ENCODE data around the gene PRR5.
"Not testable (repeated sequence)": the region's sequence is repeated elsewhere in the genome, so short reads cannot be mapped to it uniquely, and the experiment has no call there.

PRR5 gene, protein sequence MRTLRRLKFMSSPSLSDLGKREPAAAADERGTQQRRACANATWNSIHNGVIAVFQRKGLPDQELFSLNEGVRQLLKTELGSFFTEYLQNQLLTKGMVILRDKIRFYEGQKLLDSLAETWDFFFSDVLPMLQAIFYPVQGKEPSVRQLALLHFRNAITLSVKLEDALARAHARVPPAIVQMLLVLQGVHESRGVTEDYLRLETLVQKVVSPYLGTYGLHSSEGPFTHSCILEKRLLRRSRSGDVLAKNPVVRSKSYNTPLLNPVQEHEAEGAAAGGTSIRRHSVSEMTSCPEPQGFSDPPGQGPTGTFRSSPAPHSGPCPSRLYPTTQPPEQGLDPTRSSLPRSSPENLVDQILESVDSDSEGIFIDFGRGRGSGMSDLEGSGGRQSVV

DNA sequence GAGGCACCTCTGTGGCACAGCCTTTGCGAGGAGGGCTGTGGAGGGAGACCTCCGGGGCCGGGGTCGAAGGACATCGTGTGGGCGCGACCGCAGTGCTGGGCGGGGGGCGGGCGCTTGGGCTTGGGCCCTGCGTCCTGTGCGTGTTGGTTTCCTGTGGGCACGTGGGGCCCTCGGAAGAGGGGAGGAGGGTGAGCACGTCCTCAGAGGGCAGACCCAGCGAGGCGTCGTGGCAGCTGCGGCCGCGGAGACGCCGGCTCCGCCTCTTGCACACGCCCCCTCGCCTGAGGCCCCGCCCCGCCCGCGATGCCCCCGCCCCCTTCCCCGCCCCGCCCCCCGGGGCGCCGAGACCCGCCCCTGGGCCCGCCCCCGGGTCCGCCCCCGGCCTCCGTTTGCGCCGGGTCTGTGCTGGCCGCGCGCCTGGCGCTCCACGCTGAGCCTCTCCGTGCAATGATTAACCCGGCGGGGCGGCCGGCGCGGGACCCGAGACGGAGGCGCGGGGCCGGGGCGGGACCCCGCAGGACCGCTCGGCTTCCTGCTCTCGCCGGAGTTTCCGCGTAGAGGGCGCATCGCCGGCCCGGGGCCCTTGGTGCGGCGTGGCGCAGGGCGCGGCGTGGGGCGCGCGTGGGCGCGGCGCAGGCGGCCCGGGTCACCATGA lies at the start of gene PRR5:
TSS of gene PRR5 (plus strand) at position 381 of the 655 bp plus-strand sequence. CDS start at position 652, 271 bp downstream.
- peak; percentile 91 for DNase-seq

DNA sequence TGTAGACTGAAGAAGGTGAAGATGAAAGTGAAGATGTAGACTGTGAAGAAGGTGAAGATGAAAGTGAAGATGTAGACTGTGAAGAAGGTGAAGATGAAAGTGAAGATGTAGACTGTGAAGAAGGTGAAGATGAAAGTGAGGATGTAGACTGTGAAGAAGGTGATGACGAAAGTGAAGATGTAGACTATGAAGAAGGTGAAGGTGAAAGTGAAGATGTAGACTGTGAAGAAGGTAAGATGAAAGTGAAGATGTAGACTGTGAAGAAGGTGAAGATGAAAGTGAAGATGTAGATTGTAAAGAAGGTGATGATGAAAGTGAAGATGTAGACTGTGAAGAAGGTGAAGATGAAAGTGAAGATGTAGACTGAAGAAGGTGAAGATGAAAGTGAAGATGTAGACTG lies 49.1 kb upstream of the PRR5 start:
- not testable (repeated sequence) for DNase-seq

DNA sequence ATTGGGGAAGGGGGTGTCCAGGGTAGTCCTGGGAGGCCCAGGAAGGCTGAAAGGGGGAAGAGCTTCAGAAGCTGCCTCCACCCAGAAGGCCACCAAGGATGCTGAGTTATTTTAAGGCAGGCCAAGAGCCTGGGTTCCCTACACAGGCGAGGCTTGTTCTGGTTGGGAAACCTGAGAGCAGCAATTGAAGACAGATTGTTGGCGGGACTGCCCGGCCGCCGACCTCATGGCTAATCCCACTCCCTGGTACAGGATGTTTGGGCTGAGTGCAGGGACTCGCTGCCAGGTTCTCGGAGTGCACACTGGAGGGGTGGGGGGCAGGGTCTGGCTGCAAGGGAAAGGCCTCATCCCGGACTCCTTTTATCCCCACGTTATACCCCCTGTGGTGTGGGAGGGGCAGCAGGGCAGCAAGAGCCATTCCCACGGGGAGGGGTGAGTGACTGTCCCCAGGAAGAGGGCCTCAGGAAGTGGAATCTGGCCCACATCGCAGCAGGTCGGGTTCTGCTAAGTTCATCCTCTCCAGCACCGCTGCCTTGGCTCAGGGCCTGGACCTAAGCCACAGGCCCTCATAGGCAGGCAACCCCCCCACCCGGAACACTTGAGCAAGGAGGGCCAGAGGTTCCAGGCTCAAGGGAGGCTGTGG lies 43.6 kb upstream of the PRR5 start:
- DNase-seq, result no peak

DNA sequence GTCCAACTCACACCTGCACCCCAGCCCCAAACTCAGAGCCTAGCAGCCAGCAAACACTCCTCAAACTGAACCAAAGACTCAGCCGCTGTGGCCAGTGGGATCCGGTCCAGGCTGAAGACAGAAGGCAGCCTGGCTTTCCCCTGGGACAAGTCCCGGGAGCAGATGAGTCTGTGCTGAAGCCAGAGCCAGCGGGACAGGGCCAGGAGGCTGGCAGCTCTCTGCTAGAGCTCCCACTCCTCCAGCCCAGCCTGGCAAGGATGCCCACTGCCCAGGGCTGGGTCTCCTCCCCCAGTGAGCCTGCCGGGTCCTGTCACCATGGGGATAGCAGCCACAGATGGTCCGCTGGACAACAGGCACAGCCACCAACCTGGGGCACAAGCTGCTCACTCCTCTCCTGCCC lies 42.9 kb upstream of the PRR5 start:
- no peak for DNase-seq

DNA sequence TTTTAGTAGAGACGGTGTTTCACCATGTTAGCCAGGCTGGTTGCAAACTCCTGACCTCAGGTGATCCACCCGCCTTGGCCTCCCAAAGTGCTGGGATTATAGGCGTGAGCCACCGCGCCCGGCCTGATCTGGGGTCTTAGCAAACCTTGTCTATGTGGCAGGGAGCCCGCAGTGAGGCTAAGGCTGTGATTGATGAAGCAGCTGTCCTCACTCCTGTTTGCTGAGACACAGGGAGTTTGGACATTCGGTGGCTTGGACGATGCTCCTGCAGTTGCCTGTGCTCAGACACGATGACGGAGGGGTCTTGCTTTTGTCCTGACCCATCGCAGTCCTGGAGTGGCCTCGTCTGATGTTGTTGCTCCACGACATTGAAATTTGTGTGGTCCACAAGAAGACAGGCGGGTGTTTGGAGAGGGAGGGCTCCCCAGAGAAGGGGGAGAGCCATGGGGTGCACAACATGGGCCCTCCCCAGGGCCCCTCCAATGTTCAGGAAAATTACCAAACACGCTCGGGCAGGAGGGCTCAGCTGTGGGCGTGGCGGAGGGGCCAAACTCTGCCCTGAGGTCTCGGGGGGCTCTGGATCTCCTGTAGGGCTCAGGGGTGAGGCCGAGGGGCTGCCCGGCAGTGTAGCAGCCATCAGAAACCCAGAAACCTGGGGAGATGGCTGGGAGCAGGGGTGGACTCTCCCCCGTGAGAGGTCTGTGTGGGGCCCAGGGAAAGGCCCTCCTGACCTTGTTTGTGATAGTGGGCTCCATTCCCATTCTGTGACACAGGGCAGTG lies 41.8 kb upstream of the PRR5 start:
- no peak for DNase-seq

DNA sequence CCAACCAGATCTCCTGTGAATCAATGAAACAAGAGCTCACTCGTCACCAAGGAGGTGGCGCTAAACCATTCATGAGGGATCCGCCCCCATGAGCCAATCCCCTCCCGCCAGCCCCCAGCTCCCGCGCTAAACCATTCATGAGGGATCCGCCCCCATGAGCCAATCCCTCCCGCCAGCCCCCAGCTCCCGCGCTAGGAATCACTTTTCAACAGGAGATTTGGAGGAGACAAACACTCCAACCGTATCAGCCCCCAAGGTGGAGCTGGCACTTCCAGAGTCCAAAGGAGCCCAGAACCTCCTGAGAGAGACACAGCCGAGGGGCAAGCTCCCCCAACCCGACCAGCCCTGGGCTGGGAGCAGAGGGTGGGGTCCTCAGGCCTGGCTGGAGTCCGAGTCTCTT lies 40.9 kb upstream of the PRR5 start:
- DNase-seq, result no peak

DNA sequence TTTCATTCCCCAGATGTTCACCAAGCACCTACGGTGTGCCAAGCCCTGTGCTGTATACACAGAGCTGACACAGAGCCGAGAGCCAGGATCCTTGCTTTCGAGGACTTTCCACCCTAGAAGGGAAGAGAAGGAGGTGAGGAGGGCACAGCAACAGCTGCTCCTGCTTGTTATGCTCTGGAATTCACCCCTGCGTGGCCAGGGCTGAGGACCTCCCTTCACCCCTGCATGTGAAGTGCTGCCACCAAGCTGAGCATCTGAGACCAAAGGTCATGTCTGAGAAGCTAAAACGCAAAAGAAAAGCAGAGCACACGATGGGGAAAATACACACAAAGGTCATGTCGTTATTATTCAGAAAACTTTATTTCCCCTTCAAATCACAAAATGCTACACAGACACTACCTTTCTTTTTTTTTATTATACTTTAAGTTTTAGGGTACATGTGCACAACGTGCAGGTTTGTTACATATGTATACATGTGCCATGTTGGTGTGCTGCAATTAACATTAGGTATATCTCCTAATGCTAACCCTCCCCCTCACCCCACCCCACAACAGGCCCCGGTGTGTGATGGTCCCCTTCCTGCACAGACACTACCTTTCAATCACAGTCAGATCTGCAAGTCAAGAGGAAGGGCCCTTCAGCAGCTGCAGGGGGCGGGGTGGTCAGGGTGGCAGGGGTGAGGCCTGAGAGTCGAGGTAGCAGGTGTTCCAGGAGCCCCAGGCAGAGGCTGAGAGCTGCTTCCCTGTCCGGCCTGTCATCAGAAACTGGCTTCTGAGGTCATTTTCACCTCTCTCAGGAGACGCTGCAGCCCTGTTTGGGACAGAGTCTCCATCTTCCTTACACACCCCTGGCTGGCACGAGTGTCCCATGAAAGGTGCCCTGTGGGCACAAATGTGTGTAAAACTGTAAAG lies 40.1 kb upstream of the PRR5 start:
- no peak for DNase-seq

DNA sequence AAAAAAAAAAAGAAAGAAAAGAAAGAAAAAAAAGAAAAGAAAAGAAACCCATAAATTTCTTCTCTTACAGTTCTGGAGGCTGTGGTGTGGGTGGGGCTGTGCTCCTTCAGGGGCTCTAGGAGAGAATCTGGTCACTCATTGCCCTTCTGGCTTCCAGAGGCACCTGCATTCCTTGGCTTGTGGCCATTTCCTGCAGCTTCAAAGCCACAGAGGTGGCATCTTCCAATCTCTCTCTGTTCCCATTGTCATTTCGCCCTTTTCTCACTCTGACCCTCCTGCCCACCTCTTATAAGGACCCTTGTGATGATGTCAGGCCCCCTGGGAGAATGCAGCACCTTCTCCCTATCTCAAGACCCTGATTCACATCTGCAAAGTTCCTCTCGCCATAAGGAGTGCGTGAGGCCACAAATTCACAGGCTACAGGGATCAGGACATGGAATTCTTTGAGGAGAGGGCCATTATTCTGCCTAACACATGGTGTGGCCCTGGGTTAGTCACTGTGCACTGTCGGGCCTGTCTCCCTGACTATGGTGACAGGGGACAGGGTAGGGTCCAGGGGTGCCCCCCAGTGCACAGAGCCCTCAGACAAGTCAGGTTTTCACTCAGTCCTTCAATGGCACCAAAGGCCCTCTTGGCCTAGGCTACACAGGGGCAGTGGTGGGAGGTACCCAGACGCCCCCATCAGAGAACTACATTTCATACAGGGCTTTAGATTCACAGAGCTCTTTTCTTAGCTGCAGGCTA lies 38.6 kb upstream of the PRR5 start:
- DNase-seq, result no peak

DNA sequence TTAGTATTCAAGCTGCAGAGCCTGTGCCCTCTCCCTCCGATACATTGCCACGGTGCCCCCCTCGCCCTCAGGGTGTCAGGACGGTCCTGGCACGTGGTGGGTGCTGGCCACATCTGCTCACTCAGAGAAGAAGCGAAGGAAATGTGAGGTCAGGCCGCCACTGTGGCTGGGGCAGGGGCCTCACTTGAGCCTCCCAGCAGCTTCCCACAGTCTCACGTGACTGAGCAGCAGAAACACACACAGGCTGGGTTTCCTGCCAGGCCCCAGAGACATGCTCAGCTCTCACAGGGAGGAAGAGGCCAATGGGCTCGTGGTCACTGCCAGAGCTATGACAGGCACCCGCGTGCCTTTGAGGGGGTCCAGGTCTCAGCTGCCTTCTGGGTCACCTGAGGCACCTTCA lies 37.9 kb upstream of the PRR5 start:
- DNase-seq, result peak; percentile 67

DNA sequence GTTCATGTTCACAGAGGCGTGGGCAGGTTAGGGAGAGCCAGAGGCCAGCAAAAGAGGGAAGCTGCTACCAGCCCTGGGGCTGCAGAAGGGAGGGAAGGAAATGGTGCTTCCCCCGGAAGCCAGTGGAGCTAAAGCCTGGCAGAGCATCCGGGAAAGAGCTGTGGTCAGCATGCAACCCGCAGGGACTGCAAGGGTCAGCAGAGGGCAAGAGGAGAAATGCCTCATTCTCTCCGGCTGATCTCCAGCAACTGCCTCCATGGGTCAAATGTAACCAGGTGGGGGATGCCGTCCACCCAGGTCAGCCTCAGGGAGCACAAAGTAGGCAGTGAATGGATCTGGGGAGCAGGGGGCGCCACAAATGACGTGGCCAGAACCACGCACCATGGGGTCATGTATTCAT lies 36.9 kb upstream of the PRR5 start:
- DNase-seq, result no peak

DNA sequence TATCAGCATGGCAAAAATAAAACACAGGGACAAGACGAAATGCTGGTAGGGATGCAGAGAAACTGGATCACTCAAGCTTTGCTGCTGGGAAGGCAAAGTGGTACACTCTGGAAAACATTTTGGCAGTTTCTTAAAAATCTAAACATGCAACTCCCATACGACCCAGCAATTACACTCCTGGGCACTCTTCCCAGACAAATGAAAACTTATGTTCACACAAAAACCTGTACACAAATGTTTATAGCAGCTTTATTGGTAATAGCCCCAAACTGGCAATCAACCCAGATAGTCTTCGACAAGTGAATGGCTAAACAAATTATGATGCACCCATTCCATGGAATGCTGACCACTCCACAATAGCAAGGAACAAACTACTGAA lies 35.8 kb upstream of the PRR5 start:
- no peak for DNase-seq

DNA sequence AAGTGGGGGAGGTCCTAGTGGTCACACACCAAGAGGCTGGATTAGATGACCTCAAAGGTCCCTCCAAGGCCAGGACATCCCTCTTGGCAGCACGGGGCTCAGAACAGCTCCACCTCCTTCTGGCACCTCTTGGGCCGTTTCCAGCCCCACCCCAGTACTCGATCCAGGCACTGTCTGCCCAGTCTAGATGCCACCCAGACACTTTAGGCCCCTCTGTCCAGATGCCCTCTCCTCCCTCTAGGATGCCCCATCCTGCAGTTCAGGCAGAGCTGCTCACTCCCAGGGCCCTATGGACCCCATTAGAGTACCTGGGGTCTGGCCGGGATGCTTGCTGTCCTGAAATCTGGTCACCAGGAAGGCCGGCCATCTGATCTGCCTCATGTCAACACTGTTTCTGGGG lies 34.7 kb upstream of the PRR5 start:
- DNase-seq, result no peak

DNA sequence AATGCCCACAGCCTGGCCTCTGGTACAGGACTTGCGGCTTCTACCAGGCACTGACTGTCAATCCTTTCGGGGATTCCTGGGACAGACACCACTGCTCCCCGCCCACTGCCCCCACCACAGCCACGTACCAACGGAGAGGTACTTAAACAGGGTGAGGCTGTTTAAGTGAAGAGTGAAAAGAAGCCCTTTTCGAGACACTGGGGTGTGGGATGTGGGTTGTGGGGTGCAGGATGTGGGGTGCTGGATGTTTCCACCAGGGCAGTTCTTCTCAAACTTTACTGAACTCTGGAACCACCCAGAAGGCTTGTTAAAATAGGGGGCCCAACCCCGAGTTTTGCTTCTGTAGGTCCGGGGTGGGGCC lies 34.2 kb upstream of the PRR5 start:
- peak; percentile 65 for DNase-seq

DNA sequence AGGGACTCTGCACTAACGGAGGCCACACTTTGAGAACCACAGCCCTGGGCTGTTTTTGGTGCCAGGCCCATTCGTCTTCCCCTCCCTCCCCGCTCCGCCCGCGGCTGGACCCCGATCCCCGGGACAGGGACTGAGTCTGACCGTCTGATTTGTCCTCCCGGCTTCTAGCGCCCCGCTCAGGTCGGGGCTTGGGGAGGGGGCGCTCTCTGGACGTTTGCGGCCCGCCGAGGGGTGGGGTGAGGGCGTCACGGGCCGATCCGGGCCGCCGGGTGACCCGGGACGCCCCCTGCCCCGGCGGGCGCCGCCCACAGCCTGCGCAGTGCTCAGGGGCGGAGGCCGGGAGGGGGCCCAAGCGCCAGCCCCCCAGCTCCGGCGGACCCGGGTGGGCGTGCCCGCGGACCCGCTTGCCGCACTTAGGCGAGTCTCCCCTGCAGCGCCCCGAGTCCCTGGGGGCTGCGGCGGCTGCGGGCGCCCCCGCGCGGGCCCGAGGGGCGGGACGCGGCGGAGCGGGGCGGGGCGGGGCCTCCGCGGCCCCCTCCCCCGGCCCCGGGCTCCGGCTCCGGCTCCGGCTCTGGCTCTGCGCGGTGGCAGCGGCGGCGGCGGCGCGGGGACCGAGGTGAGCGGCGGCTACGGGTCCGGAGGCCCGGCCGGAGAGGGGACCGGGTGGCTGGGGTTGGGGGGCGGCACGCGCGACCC lies 33.7 kb upstream of the PRR5 start:
- peak; percentile 56 for DNase-seq

DNA sequence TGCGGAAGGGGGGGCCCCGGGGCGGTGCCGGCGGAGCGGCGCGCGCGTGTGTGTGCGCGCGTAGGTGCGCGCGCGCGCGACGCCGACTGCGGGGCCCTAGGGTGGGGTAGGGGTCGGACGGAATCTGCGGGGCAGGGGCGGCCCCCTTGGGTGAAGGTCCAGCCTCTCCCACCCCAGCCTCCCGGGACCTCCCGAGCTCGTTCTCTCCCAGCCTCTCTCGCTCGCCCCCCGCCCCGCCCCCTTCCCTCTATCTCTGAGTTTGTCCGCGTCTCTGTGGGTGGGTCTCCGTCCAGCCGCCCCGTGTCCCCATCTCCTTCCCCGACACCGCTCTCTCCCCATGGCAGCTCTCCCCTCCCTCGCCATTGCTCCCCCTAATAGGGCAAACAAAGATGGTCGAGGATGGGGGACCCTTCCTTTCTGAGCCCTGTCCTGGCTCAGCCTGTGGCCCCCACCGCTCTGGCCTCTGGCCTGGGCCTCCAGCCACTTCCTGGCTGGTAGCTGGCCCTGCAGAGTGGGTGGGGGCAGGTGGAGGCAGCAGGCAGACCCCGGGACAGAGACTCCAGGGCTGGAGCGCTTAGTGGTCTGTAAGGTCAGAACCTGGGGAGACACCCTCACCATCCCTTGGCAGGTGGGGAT lies 33.0 kb upstream of the PRR5 start:
- no peak for DNase-seq

DNA sequence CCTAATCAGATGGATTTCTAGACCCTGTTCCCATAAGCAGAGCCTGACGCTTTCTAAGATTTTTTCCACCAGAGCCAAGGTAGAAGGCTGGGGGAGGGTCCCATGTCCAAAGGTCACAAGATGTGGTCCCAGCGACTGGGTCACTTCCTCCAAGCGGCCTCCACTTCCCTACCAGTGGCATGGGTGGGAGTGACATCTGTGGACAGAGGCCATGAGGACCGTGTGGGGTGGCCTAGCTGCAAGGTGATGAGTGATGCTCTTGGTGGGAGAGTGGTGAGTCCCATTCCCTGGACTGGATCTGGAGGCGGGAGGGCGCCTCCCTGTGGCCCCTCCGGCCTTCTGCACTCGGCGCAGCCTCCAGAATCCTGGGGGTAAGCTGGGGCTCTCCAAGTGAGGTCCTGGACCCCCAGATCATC lies 32.4 kb upstream of the PRR5 start:
- no peak for DNase-seq

DNA sequence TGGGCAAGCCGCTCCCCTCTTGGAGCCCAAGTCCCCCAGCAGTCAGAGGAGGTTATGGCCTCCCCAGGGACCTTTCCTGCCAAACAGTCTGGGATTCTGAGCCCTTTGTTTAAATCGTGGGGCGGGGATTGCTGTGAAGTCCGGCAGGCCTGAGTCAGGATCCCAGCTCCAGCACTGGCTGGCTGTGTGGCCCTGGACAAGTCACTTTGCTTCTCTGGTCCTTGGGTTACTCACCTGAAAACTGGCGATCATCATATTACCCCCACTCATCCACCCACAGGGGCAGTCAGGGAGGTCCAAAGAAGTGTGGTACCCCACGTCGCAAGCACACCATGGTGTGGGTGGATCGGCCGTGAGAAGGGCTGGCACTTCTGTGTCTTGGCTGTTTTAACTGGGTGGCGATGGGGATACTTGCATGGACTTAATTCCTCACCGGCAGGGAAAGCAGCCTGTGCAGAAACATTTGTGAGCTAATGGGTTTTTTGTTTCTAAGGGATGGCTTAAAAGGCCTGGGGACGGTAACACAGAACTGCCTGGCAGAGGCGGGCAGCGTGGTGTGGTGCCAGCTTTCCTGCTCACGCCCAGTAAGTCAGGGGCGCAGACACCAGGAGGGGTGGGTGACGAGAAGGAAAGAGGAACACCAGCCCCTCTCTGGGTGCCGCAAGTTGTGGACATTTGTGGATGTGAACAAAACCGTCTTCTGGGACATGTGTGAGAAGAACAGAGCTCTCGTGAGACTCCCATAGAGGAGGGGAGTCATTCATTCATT lies 31.6 kb upstream of the PRR5 start:
- DNase-seq, result no peak

DNA sequence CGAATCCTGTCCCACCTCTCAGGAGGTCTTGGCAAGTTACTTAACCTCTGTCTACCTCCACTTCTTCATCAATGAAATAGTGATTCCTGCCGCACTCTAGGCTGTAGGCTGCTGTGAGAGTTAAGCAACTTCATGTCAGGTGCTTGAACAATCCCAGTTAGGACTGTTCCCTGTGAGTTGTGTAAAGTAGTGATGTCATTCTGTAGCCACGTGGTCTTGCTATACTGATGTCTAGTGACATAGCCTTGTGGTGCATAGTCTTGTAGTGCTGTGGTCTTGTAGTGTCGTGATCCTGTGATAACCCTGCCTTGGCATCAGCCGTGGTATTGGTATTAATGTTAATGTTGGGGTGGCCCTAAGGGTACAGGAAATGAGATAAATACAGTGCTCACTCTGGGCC lies 30.3 kb upstream of the PRR5 start:
- DNase-seq, result no peak

DNA sequence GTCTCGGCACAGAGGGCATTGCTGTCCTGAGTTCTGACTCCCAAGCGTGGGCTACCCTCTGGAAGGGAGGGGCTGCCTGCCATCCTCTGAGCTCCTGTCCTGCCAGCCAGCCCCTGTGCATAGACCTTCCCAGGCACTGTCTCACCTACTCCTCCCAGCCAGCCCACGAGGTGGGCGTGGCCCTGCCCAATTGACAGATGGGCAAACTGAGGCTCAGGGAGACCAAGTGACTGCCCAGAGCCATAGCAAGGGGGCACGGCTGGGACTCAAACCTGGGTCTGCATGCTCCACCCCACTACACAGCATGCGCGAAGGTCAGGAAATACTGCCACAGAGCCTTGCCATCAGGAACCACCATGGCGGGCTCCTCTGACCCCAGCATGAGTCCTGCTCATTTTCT lies 29.4 kb upstream of the PRR5 start:
- no peak for DNase-seq

DNA sequence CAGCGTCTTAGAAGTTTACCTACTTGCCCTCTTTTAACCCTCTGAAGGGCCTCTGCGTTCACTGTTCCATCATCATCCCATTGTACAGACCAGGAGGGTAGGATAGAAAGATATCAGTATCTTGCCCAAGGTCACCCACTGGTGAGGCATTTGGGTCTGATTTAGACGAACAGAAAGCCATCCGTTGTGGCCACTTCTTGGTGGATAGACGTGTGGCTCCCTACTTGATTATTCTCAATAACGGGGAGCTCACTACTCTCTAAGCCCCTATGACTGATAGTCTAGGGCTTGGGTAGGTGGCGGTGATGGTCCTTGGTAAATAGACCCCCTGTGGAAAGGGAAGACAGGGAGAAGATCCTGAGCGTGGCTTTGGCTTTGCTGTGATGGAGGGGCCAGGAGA lies 28.6 kb upstream of the PRR5 start:
- no peak for DNase-seq

Data from CD4-positive, alpha-beta T cell treated with Interleukin-15 for 1 hour (primary cell).